ENCODE data around the gene LGI4.

GRCh38 chr19:35083691-35084508 lies 51.0 kb downstream of the LGI4 start:
- no peak for TF ChIP-seq CTCF (IDR thresholded peaks at IDR 0.05)
- no peak for TF ChIP-seq POLR2A (IDR thresholded peaks at IDR 0.05)
